Gastroesophageal sphincter (tissue), 3 donors: ENCODE data around the gene RGP1.

Source experiments
- CTCF ChIP-seq, 4 experiments: fragments of 200-600 bp in 2 of 4; fragments of 450-650 bp in 2 of 4; sonication (generic) in 1 of 4; IDR thresholded peaks; one replicate each; pipeline ENCODE4 v1.5.1; 2017 to 2019; ENCODE audit warnings: antibody characterized with exemption in 4 of 4, mild to moderate bottlenecking in 2 of 4, moderate library complexity in 2 of 4
- EP300 ChIP-seq: sonication (generic); formaldehyde crosslinking; IDR thresholded peaks from one replicate; pipeline ENCODE4 v1.6.1; 2017; ENCODE audit warnings: antibody characterized with exemption, mild to moderate bottlenecking
- POLR2AphosphoS5 ChIP-seq: sonication (generic); formaldehyde crosslinking; IDR thresholded peaks from one replicate; pipeline ENCODE4 v1.6.1; 2017; ENCODE audit warnings: antibody characterized with exemption

GRCh38 chr9:35705836-35706430, 43.2 kb upstream of the RGP1 start:
- TF ChIP-seq POLR2AphosphoS5 (no peak), CTCF (IDR thresholded peaks at IDR 0.05) (no peak), EP300 (no peak)
